NCI-H1048 (cell line): Measurements from ENCODE around the gene ZDHHC21.
"Not testable (repeated sequence)": the region's sequence is repeated elsewhere in the genome, so short reads cannot be mapped to it uniquely, and the experiment has no call there.

Experiments
- DNase-seq: peaks from one replicate; lab custom pipeline; 2025; lab: John Stamatoyannopoulos, UW

Gene ZDHHC21

GRCh38 chr9:14682616-14683015 lies 10.6 kb downstream of the ZDHHC21 start:
- not testable (repeated sequence) for DNase-seq

- DNase-seq = no peak
These were observed 14.5 kb downstream of the ZDHHC21 start for GRCh38 chr9:14678776-14679175.

GRCh38 chr9:14677872-14678271 lies 15.4 kb downstream of the ZDHHC21 start:
- DNase-seq = no peak

- DNase-seq = no peak
These were observed 15.8 kb downstream of the ZDHHC21 start for GRCh38 chr9:14677396-14677795.

GRCh38 chr9:14674630-14675029 lies 18.6 kb downstream of the ZDHHC21 start:
- no peak for DNase-seq

- DNase-seq = no peak
These were observed 21.9 kb downstream of the ZDHHC21 start for GRCh38 chr9:14671377-14671776.

- DNase-seq = no peak
These were observed 22.5 kb downstream of the ZDHHC21 start for GRCh38 chr9:14670718-14671117.

GRCh38 chr9:14664022-14664421 lies 29.2 kb downstream of the ZDHHC21 start:
- DNase-seq = not testable (repeated sequence)

- no peak for DNase-seq
These were observed 31.2 kb downstream of the ZDHHC21 start for GRCh38 chr9:14662060-14662453.

- DNase-seq = peak; percentile 27
These were observed 31.7 kb downstream of the ZDHHC21 start for GRCh38 chr9:14661421-14662059.

GRCh38 chr9:14660721-14661120 lies 32.5 kb downstream of the ZDHHC21 start:
- DNase-seq = no peak

GRCh38 chr9:14654932-14655331 lies 38.3 kb downstream of the ZDHHC21 start:
- DNase-seq = no peak

GRCh38 chr9:14653511-14653910 lies 39.7 kb downstream of the ZDHHC21 start:
- no peak for DNase-seq

- no peak for DNase-seq
These were observed 40.4 kb downstream of the ZDHHC21 start for GRCh38 chr9:14652729-14653377.

GRCh38 chr9:14650596-14650995 lies 42.6 kb downstream of the ZDHHC21 start:
- no peak for DNase-seq

GRCh38 chr9:14645648-14646047 lies 47.6 kb downstream of the ZDHHC21 start:
- no peak for DNase-seq

- no peak for DNase-seq
These were observed 52.3 kb downstream of the ZDHHC21 start for GRCh38 chr9:14640967-14641366.

GRCh38 chr9:14640294-14640693 lies 52.9 kb downstream of the ZDHHC21 start:
- no peak for DNase-seq

- no peak for DNase-seq
These were observed 59.2 kb downstream of the ZDHHC21 start for GRCh38 chr9:14633906-14634565.

GRCh38 chr9:14633148-14633547 lies 60.1 kb downstream of the ZDHHC21 start:
- DNase-seq = no peak

- no peak for DNase-seq
These were observed 65.7 kb downstream of the ZDHHC21 start for GRCh38 chr9:14627513-14627912.

- DNase-seq = no peak
These were observed 74.3 kb downstream of the ZDHHC21 start for GRCh38 chr9:14618836-14619420.
